Fibroblast of skin of left quadriceps (primary cell): ENCODE measurements around the gene CSTA.

Experiments used
- DNase-seq, 2 experiments: peaks; one replicate each; pipeline ENCODE4 v3.0.0-alpha.2; 2013; ENCODE audit warnings: low read depth in 2 of 2

Gene CSTA

GRCh38 chr3:122324871-122325323 is at the start of gene CSTA:
Gene CSTA (plus strand): TSS chr3:122325248. CDS start chr3:122325293, 45 bp downstream.
- no peak for DNase-seq

GRCh38 chr3:122281891-122282290 is 43.2 kb upstream of the CSTA start:
- DNase-seq, result no peak

- DNase-seq, result no peak
Measured at GRCh38 chr3:122283796-122284445, 41.1 kb upstream of the CSTA start.

GRCh38 chr3:122284486-122284885 is 40.6 kb upstream of the CSTA start:
- no peak for DNase-seq

GRCh38 chr3:122294359-122294758 is 30.7 kb upstream of the CSTA start:
- no peak for DNase-seq

- DNase-seq, result no peak
Measured at GRCh38 chr3:122295266-122296062, 29.6 kb upstream of the CSTA start.

GRCh38 chr3:122298239-122298638 is 26.8 kb upstream of the CSTA start:
- no peak for DNase-seq

GRCh38 chr3:122299215-122299614 is 25.8 kb upstream of the CSTA start:
- no peak for DNase-seq

GRCh38 chr3:122299872-122300460 is 25.1 kb upstream of the CSTA start:
- DNase-seq, result no peak

- DNase-seq, result no peak
Measured at GRCh38 chr3:122301063-122301462, 24.0 kb upstream of the CSTA start.

GRCh38 chr3:122305818-122306621 is 19.0 kb upstream of the CSTA start:
- DNase-seq, result no peak

GRCh38 chr3:122306622-122306953 is 18.5 kb upstream of the CSTA start:
- no peak for DNase-seq

GRCh38 chr3:122307094-122307687 is 17.9 kb upstream of the CSTA start:
- no peak for DNase-seq

GRCh38 chr3:122307976-122308375 is 17.1 kb upstream of the CSTA start:
- DNase-seq, result no peak

GRCh38 chr3:122310361-122310760 is 14.7 kb upstream of the CSTA start:
- no peak for DNase-seq

GRCh38 chr3:122312826-122313225 is 12.2 kb upstream of the CSTA start:
- DNase-seq, result no peak

- DNase-seq, result no peak
Measured at GRCh38 chr3:122313281-122313680, 11.8 kb upstream of the CSTA start.

GRCh38 chr3:122314228-122314876 is 10.7 kb upstream of the CSTA start:
- no peak for DNase-seq

GRCh38 chr3:122315619-122316018 is 9.4 kb upstream of the CSTA start:
- no peak for DNase-seq

GRCh38 chr3:122316368-122316767 is 8.7 kb upstream of the CSTA start:
- DNase-seq, result no peak

GRCh38 chr3:122318620-122319019 is 6.4 kb upstream of the CSTA start:
- no peak for DNase-seq
